ENCODE results near the gene ATAD3B.
"Not testable (repeated sequence)": the region's sequence is repeated elsewhere in the genome, so short reads cannot be mapped to it uniquely, and the experiment has no call there.

DNA sequence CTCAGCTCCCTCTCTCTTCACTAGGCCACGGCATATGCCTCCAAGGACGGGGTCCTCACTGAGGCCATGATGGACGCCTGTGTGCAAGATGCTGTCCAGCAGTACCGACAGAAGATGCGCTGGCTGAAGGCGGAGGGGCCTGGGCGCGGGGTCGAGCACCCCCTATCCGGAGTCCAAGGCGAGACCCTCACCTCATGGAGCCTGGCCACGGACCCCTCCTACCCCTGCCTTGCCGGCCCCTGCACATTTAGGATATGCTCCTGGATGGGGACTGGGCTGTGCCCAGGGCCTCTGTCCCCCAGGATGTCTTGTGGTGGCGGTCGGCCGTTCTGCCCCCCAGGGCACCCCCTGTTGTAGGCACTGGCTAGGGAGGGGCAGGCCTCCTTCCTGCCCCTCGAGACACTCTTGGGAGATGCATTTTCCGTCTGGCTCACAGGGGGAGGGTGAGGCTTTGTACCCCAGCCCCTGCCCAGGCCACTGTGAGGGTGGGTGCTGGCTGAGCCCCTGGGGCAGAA lies 24.0 kb downstream of the ATAD3B start:
- TF ChIP-seq POLR2A (IDR thresholded peaks at IDR 0.05), result not testable (repeated sequence)
- TF ChIP-seq, protein P1, sequence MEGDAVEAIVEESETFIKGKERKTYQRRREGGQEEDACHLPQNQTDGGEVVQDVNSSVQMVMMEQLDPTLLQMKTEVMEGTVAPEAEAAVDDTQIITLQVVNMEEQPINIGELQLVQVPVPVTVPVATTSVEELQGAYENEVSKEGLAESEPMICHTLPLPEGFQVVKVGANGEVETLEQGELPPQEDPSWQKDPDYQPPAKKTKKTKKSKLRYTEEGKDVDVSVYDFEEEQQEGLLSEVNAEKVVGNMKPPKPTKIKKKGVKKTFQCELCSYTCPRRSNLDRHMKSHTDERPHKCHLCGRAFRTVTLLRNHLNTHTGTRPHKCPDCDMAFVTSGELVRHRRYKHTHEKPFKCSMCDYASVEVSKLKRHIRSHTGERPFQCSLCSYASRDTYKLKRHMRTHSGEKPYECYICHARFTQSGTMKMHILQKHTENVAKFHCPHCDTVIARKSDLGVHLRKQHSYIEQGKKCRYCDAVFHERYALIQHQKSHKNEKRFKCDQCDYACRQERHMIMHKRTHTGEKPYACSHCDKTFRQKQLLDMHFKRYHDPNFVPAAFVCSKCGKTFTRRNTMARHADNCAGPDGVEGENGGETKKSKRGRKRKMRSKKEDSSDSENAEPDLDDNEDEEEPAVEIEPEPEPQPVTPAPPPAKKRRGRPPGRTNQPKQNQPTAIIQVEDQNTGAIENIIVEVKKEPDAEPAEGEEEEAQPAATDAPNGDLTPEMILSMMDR (IDR thresholded peaks at IDR 0.05), result not testable (repeated sequence)

Measured in right lobe of liver (tissue), 4 donors.